Measurements from ENCODE around the gene NPC2. TPM values are rescaled to one million over a fixed set of nuclear protein-coding genes. Genes with fewer than 3 reads are reported as not detected.

Gene NPC2
- polyA plus RNA-seq, 1 donor from 2014 or later: 46.8 TPM

- no peaks in the 10 kb centered on the region for H3K27me3 ChIP-seq (ENCODE audit: insufficient read depth, low read depth, low read length)
- no peak overlapping the region for H3K9ac ChIP-seq (ENCODE audit: low read length)
- no peak overlapping the region for H2AFZ ChIP-seq (ENCODE audit: low read depth, low read length)
- H3K9me3 ChIP-seq (ENCODE audit: low read length): no peaks in the 10 kb centered on the region
- H3K79me2 ChIP-seq (replicated peaks; ENCODE audit: insufficient read depth, low read length): no peaks in the 10 kb centered on the region
- H4K20me1 ChIP-seq (ENCODE audit: insufficient read depth): no peaks in the 10 kb centered on the region
- no peaks in the 10 kb centered on the region for H3F3A ChIP-seq (ENCODE audit: insufficient read depth, low read length, poor library complexity, severe bottlenecking)
- no peak overlapping the region for H3K27ac ChIP-seq (ENCODE audit: low read length)
- no peak overlapping the region for H3K4me2 ChIP-seq (ENCODE audit: low read length)
- TF ChIP-seq TAF1 (IDR thresholded peaks at IDR 0.05; ENCODE audit: low read depth) (no peak), POLR2AphosphoS5 (IDR thresholded peaks at IDR 0.05) (no peak), CTCF (IDR thresholded peaks at IDR 0.05; ENCODE audit: poor library complexity, severe bottlenecking) (no peak), SMC3 (conservative IDR thresholded peaks at IDR 0.05; ENCODE audit: poor library complexity) (no peak), EP300 (conservative IDR thresholded peaks at IDR 0.05; ENCODE audit: poor library complexity, severe bottlenecking) (no peak), REST (IDR thresholded peaks at IDR 0.05; ENCODE audit: borderline replicate concordance) (no peak), RAD21 (conservative IDR thresholded peaks at IDR 0.05) (no peak), EZH2 (IDR thresholded peaks at IDR 0.05; ENCODE audit: borderline replicate concordance, insufficient read depth, low read length, poor library complexity, severe bottlenecking) (no peak), MXI1 (conservative IDR thresholded peaks at IDR 0.05; ENCODE audit: poor library complexity, severe bottlenecking) (no peak)
- no peaks in the 10 kb centered on the region for H3K9me2 ChIP-seq (ENCODE audit: insufficient read depth, low read length)
- H3K4me3 ChIP-seq (ENCODE audit: low read length): no peak overlapping the region
- no peaks in the 10 kb centered on the region for H3K36me3 ChIP-seq (ENCODE audit: insufficient read depth, low read length)
Observed at GRCh38 chr14:74524076-74524811, 31.1 kb upstream of the NPC2 start.

- Histone ChIP-seq H3K4me2 (ENCODE audit: low read length) (no peak overlapping the region), H4K20me1 (ENCODE audit: insufficient read depth) (no peaks in the 10 kb centered on the region), H3K27me3 (ENCODE audit: insufficient read depth, low read depth, low read length) (no peaks in the 10 kb centered on the region), H3K79me2 (replicated peaks; ENCODE audit: insufficient read depth, low read length) (no peaks in the 10 kb centered on the region), H3K9me2 (ENCODE audit: insufficient read depth, low read length) (no peaks in the 10 kb centered on the region), H3K9ac (ENCODE audit: low read length) (no peak overlapping the region), H3K36me3 (ENCODE audit: insufficient read depth, low read length) (no peaks in the 10 kb centered on the region), H3K27ac (ENCODE audit: low read length) (no peak overlapping the region), H3K9me3 (ENCODE audit: low read length) (no peaks in the 10 kb centered on the region), H2AFZ (ENCODE audit: low read depth, low read length) (no peak overlapping the region), H3F3A (ENCODE audit: insufficient read depth, low read length, poor library complexity, severe bottlenecking) (no peaks in the 10 kb centered on the region), H3K4me3 (ENCODE audit: low read length) (no peak overlapping the region)
- TF ChIP-seq CTCF (IDR thresholded peaks at IDR 0.05; ENCODE audit: poor library complexity, severe bottlenecking) (no peak), EP300 (conservative IDR thresholded peaks at IDR 0.05; ENCODE audit: poor library complexity, severe bottlenecking) (no peak)
Observed at GRCh38 chr14:74522740-74523139, 29.6 kb upstream of the NPC2 start.

Measured in neural cell (in vitro differentiated cells).